Kidney glomerular epithelial cell (primary cell): ENCODE results near the gene C11orf87.

Experiments
- DNase-seq: peaks from one replicate; lab custom pipeline; 2025; lab: John Stamatoyannopoulos, UW

Gene C11orf87

DNA sequence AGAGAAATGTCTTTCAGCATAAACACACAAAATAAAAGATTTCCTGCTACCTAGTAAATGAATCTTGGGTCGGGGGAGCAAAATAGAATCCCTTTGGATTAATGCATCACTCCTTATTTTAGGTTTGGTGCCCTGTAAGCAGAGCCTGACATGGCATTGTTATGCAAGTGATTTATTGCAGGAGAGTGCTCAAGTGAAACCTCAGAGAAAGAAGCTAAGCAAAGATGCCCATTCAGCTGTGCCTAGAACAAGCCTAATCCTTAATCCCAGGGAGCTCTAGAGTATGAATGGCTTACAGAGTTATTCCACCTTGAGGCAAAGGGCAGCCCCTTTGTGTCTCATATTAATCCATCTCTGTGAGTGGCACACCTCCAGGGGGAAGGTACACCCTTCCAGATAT is 21.1 kb downstream of the C11orf87 start:
- DNase-seq: no peak

DNA sequence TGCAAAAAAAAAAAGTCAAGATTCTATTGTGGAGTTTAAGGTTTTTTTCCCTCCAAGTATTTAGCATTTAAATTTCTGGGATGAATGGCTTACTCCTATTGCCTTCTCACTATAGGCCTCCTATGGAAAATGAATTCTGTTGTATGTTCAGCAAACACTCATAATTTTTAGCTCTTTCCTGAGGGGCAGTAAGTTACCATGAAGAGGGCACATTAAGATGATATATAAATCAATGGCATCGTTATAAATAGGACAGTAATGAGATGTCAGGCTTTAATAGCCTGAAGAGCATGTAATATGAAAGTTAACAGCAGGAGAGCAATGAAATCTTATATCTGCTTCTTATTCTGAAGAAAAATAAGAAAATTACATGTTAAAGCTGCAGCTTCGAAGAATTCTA is 32.9 kb downstream of the C11orf87 start:
- no peak for DNase-seq
